Neural progenitor cell (in vitro differentiated cells): ENCODE measurements around the gene GLIS1. TPM values are rescaled to one million over a fixed set of nuclear protein-coding genes. Genes with fewer than 3 reads are reported as not detected.

Experiments
- DNase-seq: peaks from one replicate; pipeline ENCODE4 v3.0.0-alpha.2; 2016; ENCODE audit warnings: low spot score
- H2AFZ ChIP-seq: fragments of 200-600 bp; sonication (generic); replicated peaks from 2 replicates; pipeline ENCODE4 v1.6.1; 2016; ENCODE audit warnings: antibody characterized with exemption
- H3F3A ChIP-seq: fragments of 200-600 bp; sonication (generic); 2 replicates; pipeline ENCODE4 v1.6.1; 2016; ENCODE audit warnings: antibody characterized with exemption, low read depth
- H3K27ac ChIP-seq: fragments of 200-600 bp; sonication (generic); 2 replicates; pipeline ENCODE4 v1.5.1; 2016; ENCODE audit warnings: mild to moderate bottlenecking
- H3K27me3 ChIP-seq: fragments of 200-600 bp; sonication (generic); 2 replicates; pipeline ENCODE4 v1.6.1; 2016; ENCODE audit warnings: mild to moderate bottlenecking, moderate library complexity
- H3K36me3 ChIP-seq: fragments of 200-600 bp; sonication (generic); 2 replicates; pipeline ENCODE4 v1.5.1; 2016
- H3K4me1 ChIP-seq: fragments of 200-600 bp; sonication (generic); 2 replicates; pipeline ENCODE4 v1.6.1; 2016; ENCODE audit warnings: mixed run types
- H3K4me2 ChIP-seq: fragments of 200-600 bp; sonication (generic); 2 replicates; pipeline ENCODE4 v1.6.1; 2016
- H3K4me3 ChIP-seq: fragments of 200-600 bp; sonication (generic); 2 replicates; pipeline ENCODE4 v1.5.1; 2016
- H3K79me2 ChIP-seq: fragments of 200-600 bp; sonication (generic); 2 replicates; pipeline ENCODE4 v1.6.1; 2016; ENCODE audit warnings: low read depth
- H3K9ac ChIP-seq: fragments of 200-600 bp; sonication (generic); 2 replicates; pipeline ENCODE4 v1.6.1; 2016
- H3K9me3 ChIP-seq: fragments of 200-600 bp; sonication (generic); 2 replicates; pipeline ENCODE4 v1.5.1; 2016; ENCODE audit warnings: low read depth
- H4K20me1 ChIP-seq: fragments of 200-600 bp; sonication (generic); 2 replicates; pipeline ENCODE4 v1.6.1; 2016; ENCODE audit warnings: low read depth
- H3K27ac Mint-ChIP-seq: 3 replicates; pipeline ENCODE4 v1.8.0; 2021; ENCODE audit warnings: mixed read lengths
- H3K27me3 Mint-ChIP-seq: 2 replicates; pipeline ENCODE4 v1.8.0; 2022; ENCODE audit warnings: low read depth, mild to moderate bottlenecking, inconsistent platforms, moderate library complexity, mixed read lengths; ENCODE audit not compliant: insufficient read depth
- H3K36me3 Mint-ChIP-seq: 3 replicates; pipeline ENCODE4 v1.8.0; 2021; ENCODE audit warnings: mixed read lengths
- H3K4me1 Mint-ChIP-seq: 3 replicates; pipeline ENCODE4 v1.8.0; 2021; ENCODE audit warnings: mixed read lengths
- H3K4me3 Mint-ChIP-seq: 3 replicates; pipeline ENCODE4 v1.8.0; 2021; ENCODE audit warnings: mild to moderate bottlenecking, moderate library complexity, mixed read lengths
- H3K9me3 Mint-ChIP-seq: 3 replicates; pipeline ENCODE4 v1.8.0; 2020; ENCODE audit warnings: mixed read lengths
- CTCF ChIP-seq: fragments of 200-600 bp; sonication (generic); IDR thresholded peaks from 2 replicates; pipeline ENCODE4 v1.5.1; 2017; ENCODE audit warnings: antibody characterized with exemption, mild to moderate bottlenecking
- EZH2phosphoT487 ChIP-seq: fragments of 200-600 bp; sonication (generic); IDR thresholded peaks from 2 replicates; pipeline ENCODE4 v1.6.1; 2017; ENCODE audit warnings: antibody characterized with exemption
- small RNA-seq: library from RNA; depleted of rRNA; stranded (forward); fragments of <200 nt; gene quantifications from one replicate; pipeline ENCODE3, GENCODE V24; 2015
- total RNA-seq: library from RNA; depleted of rRNA; stranded (reverse); fragments of >200 nt; gene quantifications from 2 replicates; pipeline ENCODE4 v1.2.3, GENCODE V29; 2015; ENCODE audit warnings: low replicate concordance

GLIS1 gene
- total RNA-seq, 1 donor from 2014 or later: not detected

- no peak for TF ChIP-seq CTCF
- no peak for TF ChIP-seq EZH2phosphoT487
- no peak overlapping the region for H3K27ac Mint-ChIP-seq
- peaks cover 11% of the 10 kb centered on the region for H3K4me1 ChIP-seq
- no peaks in the 10 kb centered on the region for H3K27me3 ChIP-seq
- H3K9me3 Mint-ChIP-seq: peaks cover 2% of the 10 kb centered on the region
- H3K27me3 Mint-ChIP-seq: peaks cover 9% of the 10 kb centered on the region
- H4K20me1 ChIP-seq: no peaks in the 10 kb centered on the region
- no peaks in the 10 kb centered on the region for H3K9me3 ChIP-seq
- no peaks in the 10 kb centered on the region for H3K79me2 ChIP-seq
- peaks cover 22% of the 10 kb centered on the region for H3K4me1 Mint-ChIP-seq
- no peak overlapping the region for H2AFZ ChIP-seq
- H3K36me3 Mint-ChIP-seq: no peaks in the 10 kb centered on the region
- H3K4me3 ChIP-seq: no peak overlapping the region
- H3K9ac ChIP-seq: no peak overlapping the region
- DNase-seq: no peak
- no peak overlapping the region for H3K4me2 ChIP-seq
- H3K4me3 Mint-ChIP-seq: no peak overlapping the region
- H3K27ac ChIP-seq: no peak overlapping the region
- no peaks in the 10 kb centered on the region for H3K36me3 ChIP-seq
- peaks cover 10% of the 10 kb centered on the region for H3F3A ChIP-seq
Observed at GRCh38 chr1:53458634-53459033, 280.3 kb downstream of the GLIS1 start.

Small RNA genes lying within 50 kb of the gene (small RNA-seq; reads per million reads assigned to genes)
- gene RF00418: not detected
- not detected for gene RNU7-95P

Other genes with a start within 250 kb of the GLIS1 start
- 63.6 and 94.3 TPM in 2 replicates for gene NDC1, start 99.1 kb upstream of the GLIS1 start, total RNA-seq
- 35.7 and 41.2 TPM in 2 replicates for gene YIPF1, start 150.6 kb upstream of the GLIS1 start, total RNA-seq
- not detected in 2 replicates for gene DIO1, start 155.0 kb upstream of the GLIS1 start, total RNA-seq
- gene IFT25, start 206.5 kb upstream of the GLIS1 start, total RNA-seq: 48.4 and 54.0 TPM in 2 replicates
- gene LRRC42, start 207.2 kb upstream of the GLIS1 start, total RNA-seq: 69.1 and 74.5 TPM in 2 replicates